ENCODE data around the gene GPR153.

The GPR153 gene

DNA sequence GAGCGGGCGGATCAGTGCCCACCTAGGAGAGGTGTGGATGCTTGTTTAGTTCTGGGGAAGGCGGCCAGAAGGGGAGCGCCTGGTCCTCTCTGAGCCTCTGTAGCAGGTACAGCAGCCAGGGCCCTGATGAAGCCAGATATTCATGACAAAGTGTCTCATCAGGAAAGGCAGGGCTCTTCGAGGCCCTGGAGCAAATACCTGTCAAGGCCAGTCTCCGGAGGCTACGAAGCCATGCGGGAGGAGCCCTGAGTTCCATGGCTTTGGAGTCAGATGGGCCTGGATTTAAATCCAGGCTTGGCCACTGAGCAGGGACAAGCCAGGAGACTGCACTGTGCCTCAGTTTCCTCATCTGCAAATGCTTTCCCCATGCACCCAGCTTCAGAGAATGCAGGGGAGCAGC, 25.4 kb upstream of the GPR153 start:
- DNase-seq = no peak

DNA sequence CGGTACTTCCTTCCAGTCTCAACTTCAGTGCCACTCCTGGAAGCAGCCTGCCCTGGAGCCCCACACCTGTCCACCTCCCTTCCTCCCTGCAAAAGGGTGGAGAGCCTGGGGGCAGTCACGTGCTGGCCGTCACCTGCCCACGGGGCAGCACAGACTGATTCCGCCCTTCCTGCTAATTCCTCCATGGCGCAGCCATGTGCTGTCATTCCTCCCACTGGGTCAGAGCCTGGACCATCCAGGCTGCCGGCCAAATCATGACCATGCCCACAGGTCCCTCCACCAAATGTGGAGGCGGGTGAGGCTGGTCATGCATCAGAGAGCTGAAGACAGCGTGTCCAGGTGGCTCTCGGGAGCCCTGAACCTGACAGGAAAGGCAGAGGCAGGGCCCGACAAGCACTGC, 24.4 kb upstream of the GPR153 start:
- DNase-seq = no peak

DNA sequence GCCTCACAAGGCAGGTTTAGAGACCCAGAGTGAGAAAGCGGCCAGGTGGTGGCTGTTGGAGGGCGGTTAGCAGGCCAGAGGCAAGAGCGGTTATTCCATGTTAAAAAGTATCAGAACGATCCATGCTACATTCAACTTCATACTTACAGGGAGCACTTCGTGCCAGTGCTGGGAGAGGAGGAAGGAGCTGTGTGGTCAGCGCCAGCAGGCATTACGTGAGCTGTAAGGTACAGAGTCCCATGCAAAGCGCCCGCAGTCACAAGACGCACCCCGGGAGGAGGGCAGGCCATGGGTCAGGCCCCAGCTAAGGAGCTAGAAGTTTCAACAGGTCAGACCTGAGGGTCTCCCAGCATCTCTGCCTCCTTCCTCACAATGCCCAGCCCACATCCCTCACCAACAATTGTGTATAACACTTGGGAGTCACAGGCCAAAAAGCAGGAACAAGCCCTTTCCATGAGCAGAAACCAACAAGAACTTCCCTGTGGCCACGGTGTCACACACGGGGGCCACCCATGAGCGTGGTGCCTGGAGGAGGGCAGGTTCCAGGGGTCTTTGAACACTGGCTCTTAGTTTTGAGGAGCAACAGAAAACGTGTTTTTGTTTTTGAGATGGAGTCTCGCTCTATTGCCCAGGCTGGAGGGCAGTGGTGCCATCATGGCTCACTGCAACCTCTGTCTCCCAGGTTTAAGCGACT, 21.8 kb upstream of the GPR153 start:
- no peak for DNase-seq

DNA sequence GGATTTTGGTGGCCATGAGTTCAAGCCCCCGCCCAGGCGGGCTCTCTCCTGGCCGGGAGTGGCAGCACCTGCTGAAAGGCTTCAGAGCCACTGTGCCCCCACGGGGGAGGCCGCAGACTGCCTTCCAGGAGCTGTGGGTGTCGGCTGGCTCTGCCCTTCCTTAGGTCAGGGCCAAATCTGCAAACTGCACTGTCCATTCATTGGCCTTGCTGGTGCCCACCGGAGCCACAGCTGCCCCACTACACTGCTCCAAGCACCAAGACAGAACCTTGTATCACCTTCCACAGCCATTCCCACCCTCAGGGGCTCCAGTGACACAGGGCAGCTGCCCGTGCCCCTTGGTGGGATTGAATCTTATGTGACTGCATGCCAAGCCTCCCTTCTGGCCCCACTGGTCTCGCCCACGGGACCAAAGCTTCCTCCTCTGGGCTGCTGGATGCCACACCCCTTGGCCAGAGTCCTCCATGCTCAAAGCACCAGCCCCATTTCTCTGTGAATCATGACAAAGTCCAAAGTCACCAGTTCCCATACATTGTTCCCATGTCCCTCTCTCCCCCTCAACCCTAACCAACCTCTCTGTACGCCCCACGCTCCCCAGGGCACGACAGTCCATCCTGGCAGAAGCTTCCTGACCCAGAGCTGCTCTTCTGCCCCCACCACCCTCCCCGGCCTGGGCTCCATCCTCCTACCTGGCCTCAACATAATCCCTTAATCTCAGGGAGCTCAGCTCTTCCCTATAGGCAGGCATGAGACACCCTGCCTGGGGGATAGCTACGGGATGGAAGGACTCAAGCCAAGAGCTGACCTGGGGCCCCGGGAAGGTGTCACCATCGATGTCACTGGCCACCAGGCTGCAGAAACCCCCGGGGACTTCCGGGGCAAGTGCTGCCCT, 20.9 kb upstream of the GPR153 start:
- no peak for DNase-seq

DNA sequence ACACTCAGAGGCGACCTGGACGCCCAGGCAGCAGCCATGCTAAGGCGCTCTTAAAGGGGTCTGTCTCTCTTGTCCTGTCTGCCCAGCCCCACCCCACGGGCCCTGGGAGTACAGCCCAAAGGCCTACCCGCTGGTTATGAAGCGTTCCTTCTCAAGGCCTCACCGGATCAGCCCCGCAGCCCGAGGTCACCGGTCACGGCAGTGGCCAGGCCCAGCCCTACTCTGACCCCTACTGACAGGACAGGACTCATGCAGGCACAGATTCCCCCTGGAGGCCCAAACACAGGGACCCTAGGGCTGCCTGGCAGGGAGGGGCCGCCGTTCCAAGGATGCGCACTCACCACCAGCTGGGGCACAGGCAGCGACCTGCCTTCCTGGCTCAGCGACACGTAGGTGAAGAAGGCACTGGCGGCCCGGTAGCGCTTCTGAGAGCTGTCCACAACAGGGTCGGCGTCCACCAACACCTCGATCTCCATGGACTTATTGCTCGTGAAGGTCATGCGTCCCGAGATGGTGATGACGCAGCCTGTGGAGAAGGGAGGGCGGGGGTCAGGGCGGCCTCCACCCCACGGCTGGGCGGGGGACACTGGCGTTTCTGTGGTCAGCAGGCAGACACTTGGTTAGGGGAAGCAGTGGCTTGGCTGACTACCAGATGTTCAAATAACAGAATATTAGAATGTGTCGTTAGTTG, 20.0 kb upstream of the GPR153 start:
- no peak for DNase-seq

DNA sequence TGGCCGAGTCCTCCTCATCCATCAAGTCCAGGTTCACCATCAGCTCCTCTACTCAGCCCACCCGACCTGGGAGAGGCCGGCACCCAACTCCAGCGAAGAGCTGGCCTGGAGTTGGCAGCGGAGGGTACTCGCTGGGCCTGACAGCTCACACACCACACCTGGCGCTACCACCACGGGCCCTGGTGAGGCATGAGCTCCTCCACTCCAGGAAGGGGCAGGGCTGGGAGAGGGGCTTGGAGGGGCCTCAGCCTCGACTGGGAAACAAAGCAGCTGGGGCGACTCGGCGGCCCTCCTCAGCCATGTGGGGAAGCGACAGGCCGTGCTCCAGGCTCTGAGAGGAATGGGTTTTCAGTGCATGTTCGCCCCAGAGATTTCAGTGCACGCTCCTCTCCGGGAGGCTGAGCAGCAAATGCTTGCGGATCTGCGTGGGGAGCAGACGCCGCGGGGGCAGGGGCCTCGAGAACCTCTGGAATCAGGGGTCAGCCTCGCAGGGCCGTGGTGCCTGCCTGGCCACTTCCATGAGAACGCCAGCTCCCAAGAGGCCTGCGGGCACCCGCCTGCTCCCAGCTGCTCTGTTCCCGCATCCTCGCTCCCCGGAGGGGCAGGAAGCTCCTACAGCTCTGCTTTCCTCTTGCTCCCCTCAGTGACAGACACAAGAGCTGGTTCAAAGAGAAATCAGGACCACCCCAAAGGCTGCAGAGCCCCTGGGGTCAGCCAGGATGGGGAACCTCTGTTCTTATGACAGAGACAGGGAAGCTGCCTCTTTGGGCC, 18.9 kb upstream of the GPR153 start:
- DNase-seq = no peak

DNA sequence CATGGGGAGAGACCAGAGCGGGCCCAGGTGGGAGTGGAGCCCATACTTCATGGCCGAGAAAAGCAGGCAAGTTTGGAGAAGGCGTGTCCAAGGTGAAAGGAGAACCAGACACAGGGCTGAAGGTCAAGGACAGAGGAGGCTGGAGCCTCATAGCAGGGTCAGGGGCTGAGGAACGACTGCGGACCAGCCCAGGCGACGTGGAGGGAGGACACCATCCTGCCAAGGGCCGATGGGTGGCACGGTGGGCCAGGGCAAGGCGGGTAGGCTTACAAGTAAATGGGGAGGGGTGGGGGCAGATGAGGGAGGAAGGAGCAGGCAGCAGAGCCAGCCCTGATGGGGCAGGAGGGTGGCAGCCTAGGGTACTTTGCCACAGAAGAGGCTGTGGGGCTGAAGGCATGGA, 18.2 kb upstream of the GPR153 start:
- DNase-seq = no peak

DNA sequence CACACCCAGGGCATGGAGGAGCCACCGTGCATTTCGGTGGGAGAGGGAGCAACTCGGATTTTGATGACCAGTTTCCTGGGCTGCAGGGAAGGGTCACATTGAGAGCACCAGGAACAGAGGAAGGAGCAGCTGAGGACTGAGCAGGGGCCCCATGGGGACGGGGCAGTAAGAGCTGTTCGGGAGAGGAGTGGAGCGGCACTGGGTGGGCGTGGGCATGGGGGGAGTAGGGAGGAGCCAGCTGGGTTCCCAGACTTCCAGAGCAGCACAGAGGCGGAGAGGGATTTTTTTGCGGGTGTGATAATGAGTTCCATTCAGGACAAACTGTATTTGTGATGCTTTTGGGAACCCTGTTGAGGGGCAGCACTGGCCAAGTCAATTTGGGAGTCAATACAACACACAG, 17.4 kb upstream of the GPR153 start:
- DNase-seq = no peak

DNA sequence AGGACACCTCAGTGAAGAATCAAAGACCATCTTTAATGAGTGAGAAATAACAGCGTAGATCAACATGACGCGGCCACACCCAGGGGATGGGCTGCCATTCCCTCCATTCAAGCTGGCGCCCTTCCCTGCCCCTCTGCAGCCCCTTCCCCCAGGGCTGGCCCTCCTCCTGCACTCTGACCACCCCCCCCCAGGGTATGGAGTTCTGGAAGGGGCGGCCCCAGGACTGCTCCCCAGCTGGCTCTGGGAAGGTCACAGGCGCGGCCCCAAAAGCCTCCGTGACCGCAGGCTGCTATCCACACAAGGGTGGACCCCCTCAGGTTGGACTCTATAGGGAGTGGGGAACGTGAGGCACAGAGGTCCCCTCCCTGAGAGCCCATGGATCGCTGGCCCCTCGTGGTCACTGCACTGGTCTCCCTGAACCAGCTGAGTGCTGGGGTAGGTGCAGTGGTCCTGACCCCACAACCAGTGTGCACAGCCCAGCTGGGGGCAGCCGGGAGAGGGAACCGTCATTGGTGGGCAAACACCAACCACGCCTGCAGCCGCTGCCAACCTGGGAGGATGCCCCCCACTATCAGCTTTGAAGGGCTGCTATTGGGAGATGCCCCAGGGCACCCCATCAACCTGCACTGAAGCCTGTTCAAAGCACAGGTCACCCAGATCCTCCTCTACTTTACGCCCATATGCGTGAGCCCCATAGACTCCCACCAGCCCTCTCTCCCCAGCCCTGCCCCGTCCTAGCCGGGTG, 16.1 kb upstream of the GPR153 start:
- no peak for DNase-seq

DNA sequence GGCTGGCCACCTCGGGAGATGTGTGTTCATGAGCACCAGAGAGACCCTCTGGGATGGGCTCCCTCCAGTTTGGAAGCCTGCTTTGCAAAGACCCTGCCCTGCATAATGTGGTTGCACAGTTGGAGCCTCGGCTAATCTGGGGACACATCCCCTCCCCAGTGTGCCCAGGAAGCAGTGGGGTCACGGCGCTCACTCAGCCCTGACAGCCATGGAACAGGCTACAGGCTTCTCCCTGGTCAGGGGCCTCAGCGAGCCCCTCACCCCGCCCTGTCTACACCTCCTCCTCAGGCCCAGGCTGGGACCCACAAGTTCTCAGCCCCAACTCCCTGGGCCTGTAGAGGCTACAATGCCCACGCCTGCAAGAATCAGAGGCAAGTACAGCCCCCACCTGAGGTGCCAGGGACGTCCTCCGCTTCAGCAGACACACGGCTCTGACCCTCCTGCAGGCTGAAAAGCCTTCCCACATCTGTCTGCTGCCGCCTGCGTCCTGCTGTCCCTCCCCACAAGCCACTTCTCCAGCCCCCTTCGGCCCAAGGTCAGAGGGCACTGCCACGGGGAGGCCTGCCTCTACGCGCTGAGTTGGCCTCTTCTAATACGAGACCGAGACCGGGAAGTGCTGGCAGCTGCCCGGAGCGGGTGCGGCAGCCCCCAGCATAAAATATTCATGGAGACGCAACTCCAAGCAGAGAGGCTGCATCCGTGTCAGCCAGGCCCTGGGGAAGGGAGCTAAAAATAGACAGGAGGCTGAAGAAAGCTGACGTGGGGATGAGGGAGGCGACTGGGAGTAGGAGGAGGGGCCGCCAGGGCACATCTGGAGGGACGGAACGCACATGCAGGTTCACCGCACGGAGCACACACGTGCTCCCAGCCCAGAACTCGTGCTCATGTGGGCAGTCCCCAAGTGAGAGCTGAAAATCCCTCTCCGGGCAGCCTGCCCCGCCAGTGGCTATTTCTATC, 15.2 kb upstream of the GPR153 start:
- DNase-seq = no peak

DNA sequence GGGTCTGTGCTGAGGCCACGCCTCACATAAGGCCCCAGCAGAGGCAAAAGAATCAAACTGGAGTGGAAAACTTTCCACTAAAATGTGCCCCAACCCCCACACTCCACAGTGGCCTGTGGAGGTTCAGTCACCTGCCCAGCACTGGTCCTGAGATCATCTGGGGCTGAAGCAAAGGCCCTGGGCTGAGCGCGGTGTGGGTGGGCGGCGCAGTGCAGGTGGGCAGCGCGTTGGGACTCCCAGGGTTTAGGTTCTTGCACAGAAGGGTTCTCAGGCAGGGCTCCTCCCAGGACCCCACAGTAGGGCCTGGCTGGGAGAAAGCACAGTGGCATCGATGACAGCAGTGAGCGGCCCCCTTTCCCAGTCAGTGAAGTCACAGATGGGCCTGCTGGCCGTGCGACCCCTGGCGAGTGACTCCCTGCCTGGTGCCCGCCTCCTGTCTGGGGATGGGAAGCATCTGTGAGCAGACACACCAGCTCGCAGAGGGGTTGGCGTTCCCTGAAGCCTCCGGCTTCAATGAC, 13.8 kb upstream of the GPR153 start:
- DNase-seq = no peak

DNA sequence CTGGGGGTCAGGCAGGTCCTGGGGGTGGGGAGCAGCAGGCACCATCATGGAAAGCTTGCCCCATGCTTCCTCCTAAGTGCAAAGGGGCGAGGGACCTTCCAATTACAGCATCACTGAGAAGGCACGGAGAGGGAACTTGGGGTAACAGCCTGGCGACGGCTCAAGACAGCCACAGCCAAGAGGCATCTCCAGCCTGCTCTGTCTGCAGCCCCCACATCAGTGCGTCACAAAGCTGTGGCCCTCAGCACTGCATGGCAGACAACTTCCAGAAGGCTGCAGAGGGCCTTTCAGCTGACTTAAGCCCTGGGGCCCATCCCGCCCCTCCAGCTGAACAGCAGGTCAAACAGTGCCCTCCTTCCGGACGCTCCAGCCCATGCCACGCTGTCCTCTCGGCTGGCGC, 13.2 kb upstream of the GPR153 start:
- no peak for DNase-seq

DNA sequence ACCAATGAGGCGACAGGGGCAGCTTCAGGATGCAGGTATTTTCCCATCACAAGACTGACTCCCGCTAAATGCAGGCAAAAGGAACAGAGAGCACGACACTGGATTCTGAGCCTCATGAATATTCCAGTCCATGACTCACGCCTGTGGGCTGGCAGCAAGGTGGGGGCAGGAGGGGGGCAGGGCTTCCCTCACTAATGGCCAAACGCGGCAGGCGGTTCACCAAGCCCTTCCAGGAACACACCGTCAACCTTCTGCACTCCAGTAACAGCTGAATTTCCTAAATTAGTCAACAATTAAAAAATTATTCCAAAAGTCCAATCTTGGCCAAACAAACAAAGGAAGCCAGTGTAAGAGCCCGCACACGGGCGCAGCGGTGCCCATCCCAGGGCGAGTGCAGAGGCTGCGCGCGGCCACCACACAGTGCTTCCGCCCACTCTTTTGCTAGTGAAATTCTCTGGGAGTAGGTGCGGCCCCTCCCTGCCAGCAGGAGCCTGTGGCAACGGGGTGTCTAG, 12.5 kb upstream of the GPR153 start:
- no peak for DNase-seq

DNA sequence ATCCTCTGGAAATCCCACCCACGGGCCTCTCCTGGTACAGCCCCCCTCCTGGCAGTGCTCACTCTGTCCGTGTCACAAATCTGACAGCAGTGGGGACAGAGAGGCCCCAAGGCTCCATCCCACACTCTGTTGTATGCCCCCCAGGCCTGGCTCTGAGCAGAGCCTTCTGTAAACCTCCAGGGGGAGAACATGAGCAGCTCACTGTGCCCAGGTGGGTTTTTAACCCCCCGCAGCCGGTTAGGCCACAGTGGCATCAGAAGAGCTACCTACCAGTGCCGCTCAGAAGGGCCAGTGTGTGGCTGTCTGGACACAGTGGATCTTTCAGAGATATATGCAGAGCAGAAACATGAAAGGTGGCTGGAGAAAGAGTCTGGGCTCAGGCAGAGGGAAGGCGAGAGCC, 12.0 kb upstream of the GPR153 start:
- DNase-seq = no peak

DNA sequence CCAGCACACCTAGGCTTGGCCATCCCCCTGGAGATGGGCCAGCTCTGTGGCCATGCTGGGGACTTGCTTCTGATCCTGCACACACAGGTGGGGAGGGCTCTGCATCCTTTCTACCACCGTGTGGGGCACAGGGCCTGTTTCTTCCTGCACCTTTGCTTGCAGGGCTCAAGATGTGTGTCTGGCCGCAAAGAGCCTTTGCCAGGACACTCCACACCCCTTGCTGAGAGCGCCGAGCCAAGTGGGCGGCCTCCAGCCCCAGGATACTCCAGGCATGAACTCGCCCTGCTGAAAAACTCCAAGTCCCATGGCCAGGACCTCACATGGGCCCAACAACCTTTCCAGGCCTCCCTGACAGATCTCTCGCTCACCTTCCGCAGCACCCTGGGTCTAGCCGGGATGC, 11.6 kb upstream of the GPR153 start:
- DNase-seq = no peak

DNA sequence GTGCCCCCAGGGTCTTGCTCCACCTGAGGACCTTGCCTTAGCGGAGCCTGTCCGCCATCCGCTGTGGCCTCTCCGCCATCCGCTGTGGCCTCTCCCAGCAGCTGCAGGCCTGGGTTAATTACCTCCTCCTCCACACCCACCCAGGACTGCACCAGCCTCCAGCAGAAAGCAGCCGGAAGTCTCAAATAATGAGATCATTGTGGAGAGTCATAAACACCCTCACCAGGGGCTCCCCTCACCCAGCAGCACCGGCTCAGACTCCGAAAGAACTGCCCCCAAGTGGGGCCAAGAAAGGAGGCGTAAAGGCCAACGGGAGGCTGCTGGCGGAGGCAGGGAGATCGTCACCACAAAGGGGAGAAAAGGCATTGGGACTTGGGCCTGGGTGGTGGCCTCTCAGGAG, 10.7 kb upstream of the GPR153 start:
- no peak for DNase-seq

DNA sequence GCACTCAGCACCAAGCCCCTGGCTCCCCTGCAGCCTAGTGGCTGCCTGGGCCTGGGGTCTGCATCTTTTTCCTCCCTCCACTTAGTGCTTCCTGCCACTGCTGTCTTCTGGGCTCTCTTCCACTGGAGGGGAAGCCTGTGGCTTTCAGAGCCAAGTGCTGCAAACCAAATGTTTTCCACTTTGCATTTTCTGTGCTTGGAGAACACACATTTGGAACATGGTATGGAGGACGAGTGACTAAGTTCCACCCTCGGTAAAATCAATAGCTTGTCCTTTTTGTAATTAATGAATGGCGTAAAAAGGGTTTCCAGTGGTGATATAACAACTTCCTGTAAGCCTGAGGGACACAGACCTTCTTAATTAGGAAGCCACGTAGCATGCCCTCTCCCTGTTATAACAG, 10.1 kb upstream of the GPR153 start:
- DNase-seq = no peak

DNA sequence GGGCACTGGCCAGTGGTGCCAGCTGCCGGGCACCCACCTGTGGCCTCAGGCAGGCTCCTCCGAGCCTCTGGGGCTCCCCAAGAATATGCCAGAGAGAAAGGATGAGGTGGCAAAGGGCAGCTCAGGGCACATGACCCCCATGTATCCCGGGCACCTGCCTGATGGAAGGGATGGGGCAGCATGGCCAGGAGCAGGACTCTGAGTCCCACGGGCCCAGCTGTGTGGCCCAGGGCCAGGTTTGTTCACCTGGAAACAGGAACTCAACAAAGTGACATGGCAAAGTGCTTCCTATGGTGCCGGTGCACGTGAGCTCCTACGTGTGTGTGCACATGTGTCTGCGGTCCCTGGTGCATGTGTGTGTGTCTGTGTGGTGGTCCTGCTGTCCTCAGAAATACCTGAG, 9.5 kb upstream of the GPR153 start:
- DNase-seq = no peak

DNA sequence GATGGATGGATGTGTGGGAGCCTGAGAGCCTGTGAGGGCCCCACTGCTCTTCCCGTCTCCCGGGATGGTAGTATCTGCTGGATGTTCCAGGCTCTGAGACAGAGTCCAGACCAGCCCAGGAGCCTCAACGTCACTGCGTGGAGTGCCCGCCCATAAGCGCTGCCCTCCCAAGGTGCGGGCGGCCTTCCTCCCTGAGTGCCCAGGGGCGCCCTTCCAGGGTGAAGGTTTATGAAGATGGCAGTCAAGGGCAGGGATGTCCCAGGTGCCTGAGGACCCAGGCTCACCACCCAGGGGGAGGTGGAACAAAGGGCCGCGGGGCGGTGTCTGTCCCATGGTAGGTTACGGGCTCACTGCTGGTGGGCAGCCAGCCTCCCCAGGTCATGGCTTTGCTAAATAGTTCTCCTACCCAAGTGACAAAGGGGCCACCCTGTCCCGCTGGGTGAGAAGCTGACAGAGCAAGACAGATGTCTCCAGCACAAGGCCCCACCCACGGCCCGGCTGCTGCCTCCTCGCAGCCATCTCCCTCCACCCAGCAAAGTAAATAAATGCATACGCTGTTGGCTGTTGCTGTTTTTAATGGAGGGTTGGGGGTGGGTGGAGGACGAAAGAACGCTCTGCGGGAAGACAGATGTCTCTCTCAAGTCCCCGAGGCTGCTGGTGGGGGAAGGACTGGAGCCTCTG, 9.0 kb upstream of the GPR153 start:
- no peak for DNase-seq

DNA sequence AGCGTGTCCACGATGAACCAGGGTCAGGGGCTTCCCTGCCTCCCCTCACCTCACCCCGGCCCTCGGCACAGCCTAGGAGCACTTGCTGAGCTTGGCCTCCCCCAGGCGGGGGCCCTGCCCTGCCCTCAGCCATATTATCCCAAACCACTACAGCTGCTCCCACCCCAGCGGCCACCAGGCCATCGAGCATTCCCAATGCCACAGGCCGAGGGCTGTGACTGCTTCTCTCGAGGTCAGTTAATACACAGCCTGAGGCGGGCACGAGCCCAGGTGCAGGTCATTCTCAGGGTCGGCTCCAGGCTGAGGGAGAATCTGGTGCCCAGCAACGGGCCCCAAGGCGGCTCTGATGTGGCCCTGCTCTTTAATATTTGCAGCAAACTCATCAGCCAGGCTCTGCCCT, 8.4 kb upstream of the GPR153 start:
- no peak for DNase-seq
